Brain microvascular endothelial cell (primary cell): ENCODE measurements around the gene LARP1B.
"Not testable (repeated sequence)": the region's sequence is repeated elsewhere in the genome, so short reads cannot be mapped to it uniquely, and the experiment has no call there.

Experiments
- DNase-seq: peaks from one replicate; pipeline ENCODE4 v3.0.0-alpha.2; 2020
- H3K27ac ChIP-seq: fragments of 250-450 bp; sonication (Bioruptor Pico); 2 replicates; pipeline ENCODE4 v1.5.1; 2020; ENCODE audit warnings: mild to moderate bottlenecking, moderate library complexity
- H3K27me3 ChIP-seq: fragments of 250-450 bp; sonication (Bioruptor Pico); replicated peaks from 2 replicates; pipeline ENCODE4 v1.5.1; 2020; ENCODE audit warnings: mild to moderate bottlenecking
- H3K36me3 ChIP-seq: fragments of 250-450 bp; sonication (Bioruptor Pico); replicated peaks from 2 replicates; pipeline ENCODE4 v1.5.1; 2020; ENCODE audit warnings: mild to moderate bottlenecking
- H3K4me3 ChIP-seq: 2 replicates; pipeline ENCODE4 v1.5.1; 2011; ENCODE audit warnings: low read depth, mild to moderate bottlenecking, control low read depth, low read length, moderate library complexity
- CTCF ChIP-seq: IDR thresholded peaks from 2 replicates; pipeline ENCODE4 v1.5.1; 2011; ENCODE audit warnings: low read depth, mild to moderate bottlenecking, moderate library complexity, low read length, control low read depth, inconsistent platforms; ENCODE audit errors: missing control alignments
- in situ Hi-C: cut with HindIII; loops from 2 replicates; pipeline ENCODE4 v1.10.0; 2017; ENCODE audit warnings: low sequenced_read_pairs, low pct_ligation_motif_present

The LARP1B gene

GRCh38 chr4:128241981-128242380, 180.9 kb downstream of the LARP1B start:
- in situ Hi-C loops = no loop called here
- no peaks in the 10 kb centered on the region for H3K27me3 ChIP-seq
- H3K36me3 ChIP-seq = no peaks in the 10 kb centered on the region
- H3K4me3 ChIP-seq = no peak overlapping the region
- DNase-seq = no peak
- peak overlapping the region; percentile 54 for H3K27ac ChIP-seq
- no peak for TF ChIP-seq CTCF

DNA sequence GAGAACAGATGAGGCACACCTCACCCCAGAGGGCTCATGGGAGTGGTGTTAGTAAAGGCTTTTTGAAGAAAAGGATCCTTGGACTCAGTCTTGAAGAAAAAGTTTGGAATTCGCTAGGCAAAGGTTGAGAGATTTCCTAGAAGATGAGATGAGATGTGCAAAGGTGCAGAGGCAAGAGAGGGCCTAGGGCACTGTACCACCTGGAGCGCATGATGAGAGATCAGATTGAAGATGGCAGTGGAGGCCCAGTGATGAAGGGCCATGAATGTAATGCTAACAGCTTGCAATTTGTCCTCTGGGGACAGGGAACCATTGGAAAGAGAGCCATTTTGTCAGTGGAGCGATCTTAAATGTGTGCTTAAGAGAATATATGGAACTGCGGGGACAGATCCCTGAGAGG, 181.5 kb downstream of the LARP1B start:
- no peak for DNase-seq
- no peak for TF ChIP-seq CTCF
- no peak overlapping the region for H3K27ac ChIP-seq

GRCh38 chr4:128244379-128244778, 183.3 kb downstream of the LARP1B start:
- TF ChIP-seq CTCF = no peak
- Histone ChIP-seq H3K27me3 (no peaks in the 10 kb centered on the region), H3K36me3 (no peaks in the 10 kb centered on the region), H3K27ac (no peak overlapping the region), H3K4me3 (no peak overlapping the region)
- in situ Hi-C loops = no loop called here
- peak; percentile 47 for DNase-seq

More for the DNA sequence above, 181.5 kb downstream of the LARP1B start:
- Histone ChIP-seq H3K27me3 (no peaks in the 10 kb centered on the region), H3K4me3 (no peak overlapping the region), H3K36me3 (no peaks in the 10 kb centered on the region)
- in situ Hi-C loops = no loop called here

DNA sequence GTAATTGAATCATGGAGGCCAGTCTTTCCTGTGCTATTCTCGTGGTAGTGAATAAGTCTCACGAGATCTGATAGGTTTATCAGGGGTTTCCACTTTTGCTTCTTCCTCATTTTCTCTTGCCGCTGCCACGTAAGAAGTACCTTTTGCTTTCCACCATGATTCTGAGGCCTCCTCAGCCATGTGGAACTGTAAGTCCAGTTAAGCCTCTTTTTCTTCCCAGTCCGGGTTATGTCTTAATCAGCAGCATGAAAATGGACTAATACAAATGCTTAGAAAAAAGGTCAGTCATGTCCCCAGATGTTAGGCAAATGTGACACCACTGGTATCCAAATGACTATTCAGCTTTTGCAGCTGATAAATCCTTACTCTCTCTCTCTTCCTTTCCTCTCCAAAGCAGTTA, 184.3 kb downstream of the LARP1B start:
- H3K27me3 ChIP-seq, H3K27ac ChIP-seq, H3K36me3 ChIP-seq, H3K4me3 ChIP-seq, DNase-seq, in situ Hi-C loops: not testable (repeated sequence)

DNA sequence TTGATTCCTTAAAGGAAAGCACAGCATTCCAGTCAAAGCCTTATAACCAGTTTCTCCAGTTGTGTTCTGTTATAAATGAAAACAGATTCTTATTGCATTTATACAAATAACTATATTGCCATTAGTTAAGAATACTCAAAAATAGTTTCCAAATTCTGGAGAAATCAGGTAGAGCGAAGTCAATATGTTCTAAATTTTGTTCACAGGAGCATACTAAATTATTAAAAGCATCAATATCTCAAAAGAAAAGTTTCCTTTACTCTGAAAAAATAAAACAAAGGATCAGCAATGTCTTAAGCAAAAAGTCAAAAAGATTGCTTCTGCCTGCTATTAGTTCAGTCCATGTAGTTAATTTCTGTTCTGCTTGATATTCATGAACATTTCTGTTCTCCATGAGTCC, 186.8 kb downstream of the LARP1B start:
- Histone ChIP-seq H3K27me3 (no peaks in the 10 kb centered on the region), H3K36me3 (no peaks in the 10 kb centered on the region), H3K4me3 (no peak overlapping the region), H3K27ac (no peak overlapping the region)
- in situ Hi-C loops = no loop called here
- DNase-seq = no peak
- TF ChIP-seq CTCF = no peak

DNA sequence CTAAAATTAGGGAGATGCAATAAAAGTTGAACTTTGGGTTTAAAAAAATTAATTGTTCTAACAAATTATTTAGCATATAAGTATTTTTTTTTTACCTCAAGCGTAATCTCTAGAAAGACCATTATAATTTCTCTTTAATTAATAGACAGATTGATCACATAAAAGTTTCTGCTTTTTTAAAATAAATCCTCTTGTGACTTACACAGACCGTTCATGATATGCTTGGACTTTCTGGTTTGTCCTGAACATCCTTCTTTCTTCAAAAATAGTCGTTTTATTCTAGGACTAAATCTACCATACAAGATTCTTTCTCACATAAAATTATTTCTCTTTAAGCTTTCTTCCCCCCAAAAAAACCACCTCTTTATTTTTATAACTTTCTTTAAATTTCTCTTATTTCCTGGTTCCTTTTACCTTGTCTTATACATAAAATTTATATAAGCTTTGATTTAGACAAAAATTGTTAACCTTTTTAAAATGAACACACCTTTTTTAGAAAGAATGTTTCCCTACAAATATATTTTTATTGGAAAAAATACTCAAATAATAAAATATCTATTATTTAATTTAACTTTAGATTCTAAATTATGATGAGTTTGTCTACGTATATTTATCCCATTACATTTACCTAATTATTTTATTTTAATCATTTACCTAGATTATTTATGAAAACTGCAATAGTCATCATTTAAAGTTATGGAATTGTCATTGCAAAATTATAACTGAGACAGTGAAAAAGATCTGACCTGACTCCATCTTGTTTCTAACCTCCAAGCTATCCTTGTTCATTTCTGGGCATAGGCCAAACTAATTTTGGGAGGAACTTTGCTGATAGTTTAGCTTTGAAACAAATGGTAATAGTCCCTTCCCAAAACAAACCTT, 188.9 kb downstream of the LARP1B start:
- H3K36me3 ChIP-seq = no peaks in the 10 kb centered on the region
- in situ Hi-C loops = no loop called here

More for the DNA sequence above, 188.9 kb downstream of the LARP1B start:
- DNase-seq = no peak
- Histone ChIP-seq H3K4me3 (no peak overlapping the region), H3K27ac (no peak overlapping the region), H3K27me3 (no peaks in the 10 kb centered on the region)
- no peak for TF ChIP-seq CTCF
